ENCODE measurements around the gene GGT1.

Gene GGT1

DNA sequence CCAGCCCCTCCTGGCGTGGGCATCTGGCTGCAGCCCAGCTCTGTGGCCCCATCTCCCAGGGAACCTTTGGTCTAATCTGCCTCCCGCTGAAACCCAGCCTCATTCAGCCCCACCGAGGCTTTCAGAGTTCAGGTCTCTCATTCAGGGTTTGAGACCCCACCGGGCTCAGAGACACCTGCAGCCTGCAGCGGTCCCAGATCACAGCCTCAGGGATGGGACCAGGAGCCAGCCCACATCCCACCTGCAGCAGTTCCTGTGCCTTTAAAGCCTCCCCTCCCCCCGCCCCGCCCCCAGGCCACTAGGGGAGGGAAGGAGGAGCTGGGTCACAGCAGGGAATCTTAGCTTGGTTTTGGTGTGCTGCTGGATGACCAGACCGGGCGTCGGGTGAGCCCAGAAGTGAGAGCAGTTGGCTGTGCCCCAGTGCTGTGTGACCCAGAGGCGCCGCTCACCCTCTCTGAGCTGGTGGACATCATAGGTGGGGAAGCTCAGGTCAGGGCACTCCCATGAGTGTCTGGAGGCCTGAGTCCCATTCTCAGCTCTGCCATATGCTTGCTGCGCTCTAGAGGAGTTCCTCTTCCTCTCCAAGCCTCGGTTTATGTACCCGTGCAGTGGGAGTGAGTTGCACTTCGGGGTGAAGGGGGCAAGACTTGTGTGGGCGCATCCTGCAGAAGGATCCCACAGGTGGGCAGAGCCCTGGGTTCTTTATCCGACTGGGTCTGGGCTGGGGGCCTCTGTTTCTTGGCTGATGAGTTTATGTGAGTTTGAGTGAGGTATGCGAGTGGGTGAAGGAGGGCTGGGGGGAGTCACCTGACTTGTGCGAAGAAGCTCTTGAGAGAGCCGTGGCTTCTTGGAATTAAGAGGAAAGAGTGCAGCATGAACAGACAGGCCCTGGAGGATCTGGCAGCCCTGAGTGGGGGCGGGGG, at the start of gene GGT1:
Gene GGT1, plus strand, starts transcription at position 347 of the 923 bp plus-strand sequence. CDS start 7,889 bp downstream, outside the sequence.
- peak; percentile 83 for DNase-seq

DNA sequence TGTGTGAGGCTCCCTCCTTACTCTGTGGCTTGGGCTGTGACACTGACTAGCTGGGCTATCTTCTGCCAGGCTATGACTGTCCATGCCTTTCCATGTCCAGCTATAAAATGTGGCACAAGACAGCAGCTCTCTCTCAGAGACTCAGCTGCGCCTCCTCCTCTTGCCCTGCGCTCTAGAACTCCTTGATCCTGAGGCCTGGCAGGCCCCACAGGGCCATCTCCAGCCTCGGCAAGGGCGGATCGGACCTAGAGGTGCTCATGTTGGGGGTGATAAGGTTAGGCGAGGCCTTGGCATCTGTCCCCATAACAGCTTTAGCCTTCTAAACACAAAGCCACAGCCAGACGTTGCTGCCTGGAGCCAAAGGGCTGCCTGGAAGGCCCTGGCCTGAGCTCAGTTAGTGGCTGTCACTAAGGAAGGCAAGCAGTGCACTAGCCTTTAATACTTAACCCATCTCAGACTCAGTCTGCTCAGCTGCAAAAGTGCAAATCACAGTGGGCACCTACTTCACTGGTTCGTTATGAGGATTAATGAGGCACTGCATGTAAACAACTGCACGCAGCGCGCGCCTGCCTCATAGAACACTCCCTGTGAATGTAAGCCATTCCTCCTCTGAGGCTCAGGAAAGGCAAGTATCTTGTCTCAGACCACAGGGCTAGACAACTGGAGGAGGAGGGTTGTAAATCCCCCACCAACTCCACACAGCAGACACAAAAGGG, 49.2 kb upstream of the GGT1 start:
- no peak for DNase-seq

DNA sequence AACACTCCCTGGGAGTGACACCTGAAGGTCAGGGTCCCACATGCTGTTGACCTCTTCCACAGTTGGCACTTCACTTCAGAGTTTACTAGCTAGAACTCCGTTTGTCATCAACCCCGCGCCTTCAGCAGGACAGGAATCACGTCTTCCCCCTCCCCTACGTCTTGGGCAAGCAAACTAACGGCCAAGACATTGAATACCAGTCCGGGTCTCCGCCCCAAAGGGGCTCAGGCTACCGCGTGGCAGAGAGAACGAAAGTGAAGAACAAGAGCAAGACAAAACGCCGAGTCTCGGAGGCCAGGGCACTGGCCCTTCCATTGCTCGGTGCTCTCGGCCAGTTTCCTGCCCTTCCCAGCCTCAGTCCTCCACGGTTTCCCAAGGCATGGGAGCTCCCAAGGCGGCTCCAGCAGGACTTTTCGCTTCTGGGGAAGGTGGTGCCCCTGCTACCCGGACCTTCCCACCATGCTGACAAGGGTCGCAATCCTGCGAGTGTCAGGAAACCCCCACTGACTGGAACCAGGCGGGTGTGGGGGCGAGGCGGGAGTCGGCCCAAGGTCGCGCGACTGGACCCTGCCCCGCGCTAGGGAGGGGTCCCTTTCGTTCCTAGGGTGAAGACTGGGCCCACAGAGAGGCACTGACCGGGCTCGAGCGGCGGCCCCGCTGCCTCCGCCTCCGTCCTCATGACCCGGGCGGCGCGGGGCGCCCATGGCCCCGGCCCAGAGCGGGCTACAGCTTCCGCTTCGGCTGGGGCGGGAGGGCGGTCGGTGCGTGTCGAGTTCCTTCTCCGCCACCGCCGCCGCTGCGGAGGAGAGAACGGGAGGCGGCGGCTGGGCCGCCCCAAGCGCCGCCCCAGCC, 48.5 kb upstream of the GGT1 start, which contains the start of gene GUCD1:
Gene GUCD1, minus strand, starts transcription at position 826 of the 852 bp plus-strand sequence. Its CDS starts 147 bp downstream, at position 679.
- peak; percentile 59 for DNase-seq

DNA sequence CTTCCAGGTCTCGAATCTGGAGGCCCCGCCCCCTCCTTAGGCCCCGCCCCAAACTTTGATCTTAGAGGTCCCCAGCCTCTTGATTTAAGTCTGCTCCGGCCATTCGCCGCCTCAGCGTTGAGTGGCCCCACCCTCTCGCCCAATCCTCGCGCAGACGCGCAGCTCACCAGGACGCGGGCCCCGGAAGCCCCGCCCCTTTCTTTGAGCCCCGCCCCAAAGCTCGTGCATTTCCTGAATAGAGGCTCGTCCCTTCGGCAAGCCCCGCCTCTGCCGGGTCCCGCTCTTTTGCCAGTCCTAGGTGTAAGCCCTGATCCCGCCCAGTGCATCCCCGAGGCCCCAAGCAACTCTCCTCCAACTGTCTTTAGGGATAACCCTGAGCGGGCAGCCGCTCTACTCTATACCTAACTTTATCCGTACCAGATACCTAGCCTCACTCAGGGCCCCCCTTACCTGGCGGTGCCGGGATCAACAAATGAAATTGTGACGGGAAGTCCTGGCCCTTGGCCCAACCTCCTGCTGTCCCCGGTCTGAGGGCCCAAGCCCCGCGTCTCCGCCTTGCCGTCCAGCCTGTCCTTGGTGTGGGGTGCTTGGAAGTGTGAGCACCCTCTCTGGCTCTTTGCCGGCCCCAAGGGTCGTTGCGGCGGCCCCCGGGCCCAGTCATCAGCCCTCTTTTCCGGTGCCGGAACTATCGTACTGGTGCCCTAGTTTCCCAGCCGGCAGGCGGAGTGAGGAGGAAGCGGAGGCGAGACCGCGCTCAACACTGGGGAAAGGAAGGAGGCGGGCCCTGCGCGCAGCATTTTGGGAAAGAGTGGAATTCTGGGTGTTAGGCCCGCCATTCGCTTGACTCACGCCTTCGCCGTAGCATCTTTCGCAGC, 47.6 kb upstream of the GGT1 start, which contains the start of gene SNRPD3:
Gene SNRPD3, plus strand, starts transcription at position 835 of the 875 bp plus-strand sequence. CDS start 1,676 bp downstream, outside the sequence.
- peak; percentile 100 for DNase-seq

DNA sequence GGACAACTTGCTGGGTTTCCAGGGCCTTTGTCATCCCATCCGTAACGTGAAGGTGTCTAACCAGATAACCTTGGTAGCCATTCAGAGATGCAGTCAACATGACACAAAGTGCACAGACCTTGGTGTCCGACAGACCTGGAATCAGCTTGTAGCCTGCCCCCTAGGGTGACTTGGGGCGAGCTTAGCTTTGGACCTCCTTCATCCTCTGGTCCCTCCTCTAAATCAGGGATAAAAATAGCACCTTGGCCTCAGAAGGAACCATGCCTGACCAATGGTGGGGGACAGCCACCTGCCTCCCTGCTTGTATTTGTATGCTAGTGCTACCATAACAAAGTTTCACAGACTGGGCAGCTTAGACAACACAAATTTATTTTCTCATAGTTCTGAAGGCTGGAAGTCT, 43.5 kb upstream of the GGT1 start:
- DNase-seq, result no peak

DNA sequence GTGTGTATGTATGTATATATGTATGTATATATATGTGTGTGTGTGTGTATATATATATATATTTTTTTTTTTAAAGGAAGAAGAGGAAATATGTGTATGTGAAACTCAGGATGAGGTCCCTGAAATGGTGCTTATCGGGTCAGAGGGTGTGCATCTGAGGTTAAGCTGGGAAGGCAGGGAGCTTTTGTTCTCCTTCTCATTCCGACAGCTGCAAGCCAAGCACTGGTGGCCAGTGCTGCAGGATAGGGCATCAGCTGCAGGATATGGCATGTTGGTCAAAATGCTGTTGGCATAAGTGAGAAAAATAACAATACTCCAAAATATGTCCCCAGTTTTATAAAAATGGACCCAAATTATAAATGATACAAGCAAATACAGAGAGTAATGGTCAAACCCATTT, 39.7 kb upstream of the GGT1 start:
- DNase-seq, result no peak

DNA sequence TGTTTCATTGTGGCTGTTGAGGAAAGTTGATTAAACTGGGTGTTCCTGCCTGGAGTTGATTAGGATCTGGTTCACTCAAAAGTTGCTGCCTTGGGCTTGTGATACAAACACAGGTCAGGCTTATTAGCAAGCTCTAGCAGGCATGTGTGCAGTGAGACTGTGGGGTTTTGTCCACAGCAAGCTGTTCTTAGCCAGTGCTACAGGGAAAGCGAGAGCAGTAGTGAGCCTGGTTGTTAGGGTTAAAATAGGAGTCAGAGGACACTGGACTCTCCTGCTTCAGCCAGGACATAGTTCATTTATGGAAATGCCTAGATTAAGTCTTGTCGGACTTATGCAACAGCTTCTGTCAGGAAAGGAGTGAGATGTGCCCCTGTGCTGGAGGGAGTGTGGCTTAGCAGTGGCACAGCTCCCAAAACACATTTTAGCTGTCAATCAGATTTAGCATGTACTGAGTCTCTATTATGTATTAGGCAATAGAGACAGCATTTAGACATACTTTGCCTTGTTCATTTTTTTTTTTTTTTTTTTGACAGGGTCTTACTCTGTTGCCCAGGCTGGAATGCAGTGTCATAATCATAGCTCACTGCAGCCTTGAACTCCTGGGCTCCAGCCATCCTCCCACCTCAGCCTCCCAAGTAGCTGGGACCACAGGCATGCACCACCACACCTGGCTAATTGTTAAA, 38.5 kb upstream of the GGT1 start:
- DNase-seq, result no peak

DNA sequence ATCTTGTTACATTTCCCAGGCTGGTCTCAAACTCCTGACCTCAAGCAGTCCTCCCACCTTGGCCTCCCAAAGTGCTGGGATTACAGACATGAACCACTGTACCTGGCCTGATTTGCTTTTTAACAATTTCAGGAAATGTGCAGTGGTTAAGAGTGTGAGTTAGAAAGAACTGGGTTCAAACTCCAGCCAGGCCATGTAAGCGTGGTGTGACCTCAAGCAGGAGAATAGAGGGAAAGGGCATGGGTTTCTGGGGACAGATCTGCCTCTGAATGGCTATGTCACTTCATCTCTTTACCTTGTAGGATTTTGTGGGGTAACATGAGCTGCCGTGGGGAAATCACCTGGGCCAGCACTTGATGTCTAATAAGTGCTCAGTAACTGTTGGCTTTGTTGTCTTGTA, 37.9 kb upstream of the GGT1 start:
- DNase-seq, result no peak

DNA sequence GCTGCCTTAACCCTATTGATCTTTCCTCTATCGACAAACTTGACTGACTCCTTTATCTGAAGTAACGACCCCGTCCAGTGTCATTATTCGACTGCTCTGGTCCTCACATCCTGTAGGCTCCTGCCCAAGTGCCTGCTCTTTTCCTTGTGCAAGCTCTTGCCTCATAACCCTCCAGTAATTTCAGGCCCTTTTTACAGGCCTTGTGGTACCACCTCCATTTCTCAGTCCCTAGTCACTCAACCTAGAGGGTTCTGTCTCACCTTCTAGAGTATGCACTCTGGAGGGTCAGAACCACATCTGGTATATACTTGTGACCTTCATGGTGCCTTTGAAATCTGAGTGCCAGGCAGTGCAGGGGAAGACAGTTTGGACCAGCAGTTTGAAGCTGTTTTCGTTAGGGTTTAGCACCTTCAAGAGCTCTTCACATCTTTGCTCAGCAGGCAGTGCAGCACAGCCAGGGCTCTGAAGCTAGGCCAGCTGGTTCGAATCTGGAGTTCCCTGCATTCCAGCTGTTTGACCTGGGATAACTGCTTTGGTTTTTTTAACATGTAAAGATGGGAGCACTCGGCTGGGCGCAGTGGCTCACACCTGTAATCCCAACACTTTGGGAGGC, 36.0 kb upstream of the GGT1 start:
- no peak for DNase-seq

DNA sequence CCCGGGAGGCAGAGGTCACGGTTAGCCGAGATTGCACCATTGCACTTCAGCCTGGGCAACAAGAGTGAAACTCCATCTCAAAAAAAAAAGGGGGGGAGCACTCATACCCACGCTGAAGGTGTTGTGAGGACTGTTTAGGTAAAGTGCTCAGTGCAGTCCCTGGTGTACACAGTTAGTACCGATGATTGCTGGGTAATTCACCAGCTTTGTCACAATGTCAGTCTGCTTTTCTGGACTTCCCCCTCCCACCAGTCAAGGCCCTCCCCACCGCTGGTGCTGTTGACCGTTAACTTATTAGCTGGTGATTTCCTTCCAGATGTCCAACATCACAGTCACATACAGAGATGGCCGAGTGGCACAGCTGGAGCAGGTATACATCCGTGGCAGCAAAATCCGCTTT, 35.3 kb upstream of the GGT1 start:
- DNase-seq, result no peak

DNA sequence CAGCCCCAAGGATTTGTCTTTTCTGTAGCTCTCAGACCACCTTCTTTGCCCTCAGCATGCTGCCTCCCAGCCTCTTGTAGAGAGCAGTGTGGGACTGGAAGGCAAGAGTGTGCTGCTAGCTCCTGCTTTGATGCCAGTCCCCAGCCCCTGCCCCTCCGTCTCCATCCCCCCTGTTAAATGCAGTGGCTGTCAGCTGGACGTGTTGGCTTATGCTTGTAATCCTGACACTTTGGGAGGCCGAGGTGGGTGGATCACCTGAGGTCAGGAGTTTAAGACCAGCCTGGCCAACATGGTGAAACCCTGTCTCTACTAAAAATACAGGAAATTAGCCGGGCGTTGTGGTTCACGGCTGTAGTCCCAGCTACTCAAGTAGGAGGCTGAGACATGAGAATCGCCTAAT, 31.7 kb upstream of the GGT1 start:
- no peak for DNase-seq

DNA sequence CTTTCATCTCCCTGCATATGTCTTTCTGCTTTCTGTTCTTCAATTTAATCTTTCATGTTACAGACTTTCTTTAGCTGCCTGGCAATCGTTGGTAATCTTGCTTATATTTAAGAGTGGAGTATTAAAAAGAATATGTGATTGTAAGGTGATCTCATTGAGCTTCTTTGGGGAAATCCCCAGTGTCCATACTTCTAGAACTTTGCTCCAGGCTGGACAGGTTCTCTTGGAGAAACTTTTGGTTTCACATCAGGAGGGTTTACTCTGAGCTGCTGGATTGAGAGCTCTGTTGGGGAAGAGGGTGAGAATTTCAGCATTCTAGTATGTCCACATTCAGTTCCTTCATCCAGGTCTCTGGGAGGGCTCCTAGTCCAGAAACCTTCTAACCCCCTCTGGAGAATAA, 26.2 kb upstream of the GGT1 start:
- DNase-seq, result no peak

DNA sequence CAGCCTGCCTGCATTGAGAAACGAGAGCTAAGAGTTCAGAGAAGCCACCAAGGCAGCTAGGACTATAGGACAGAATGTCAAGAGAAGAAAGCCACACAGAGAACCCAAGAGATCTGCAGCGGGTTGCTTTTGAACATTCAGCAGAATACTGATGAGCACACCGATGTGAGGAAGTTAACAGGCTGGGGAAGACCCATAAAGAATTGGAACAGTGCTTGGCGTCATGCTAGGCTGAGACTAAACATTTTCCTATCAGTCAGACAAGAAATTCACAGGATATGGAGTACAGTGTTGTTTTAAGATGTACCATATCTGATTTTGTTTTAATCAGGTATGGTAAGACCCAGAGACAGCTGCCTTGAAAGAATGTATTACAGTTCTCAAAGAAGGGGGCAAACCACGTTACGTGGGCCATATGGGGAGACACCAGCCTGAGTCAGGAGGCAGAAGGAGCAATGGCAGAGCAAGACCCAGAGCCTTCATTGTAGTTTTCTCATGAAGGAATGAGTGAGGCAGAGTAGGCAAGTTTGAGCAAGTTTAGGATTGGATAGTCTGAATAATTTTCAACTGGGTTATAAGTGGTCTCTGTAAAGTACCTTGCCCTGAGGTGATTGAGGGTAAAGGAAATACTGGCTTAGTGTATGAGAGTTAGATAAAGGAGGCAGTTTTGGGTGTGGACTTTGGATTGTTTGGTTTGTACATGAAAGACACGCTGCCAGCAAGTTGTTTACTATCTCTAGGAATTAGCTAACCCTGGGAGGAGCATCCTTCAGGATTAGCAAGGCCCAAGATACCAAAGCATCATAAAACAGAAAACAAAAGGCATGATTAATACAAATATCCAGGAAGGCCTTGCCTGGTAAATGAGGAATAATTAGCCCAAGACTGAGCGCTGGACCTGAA, 24.4 kb upstream of the GGT1 start:
- DNase-seq, result no peak

DNA sequence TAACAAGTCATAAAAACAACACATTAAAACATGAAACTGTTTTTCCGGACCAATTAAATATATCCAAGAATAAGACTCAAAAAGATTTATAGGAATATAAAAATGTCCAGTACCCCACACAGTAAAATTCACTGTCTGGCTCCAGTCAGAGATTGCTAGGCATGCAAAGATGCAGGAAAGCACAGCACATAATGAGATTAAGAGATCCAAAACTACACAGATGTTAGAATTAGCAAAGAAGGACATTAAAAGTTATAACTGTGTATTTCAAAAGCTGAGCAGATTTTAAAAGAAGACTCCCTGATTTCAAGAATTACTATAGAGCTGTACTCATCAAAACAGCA, 23.8 kb upstream of the GGT1 start:
- DNase-seq, result no peak

DNA sequence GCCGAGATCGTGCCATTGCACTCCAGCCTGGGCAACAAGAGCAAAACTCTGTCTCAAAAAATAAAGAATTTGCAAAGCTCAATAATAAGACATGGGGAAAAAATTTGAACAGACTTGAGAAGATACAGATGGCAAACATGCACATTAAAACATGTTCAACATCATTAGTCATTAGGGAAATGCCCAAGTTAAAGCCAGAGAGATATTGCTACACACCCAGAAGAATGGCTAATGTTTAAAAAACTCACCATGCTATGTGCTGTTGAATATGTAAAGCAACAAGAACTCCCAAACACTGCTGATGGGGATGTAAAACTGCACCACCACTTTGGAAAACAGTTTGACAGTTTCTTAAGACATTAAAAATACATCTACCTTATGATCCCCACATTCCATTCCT, 22.7 kb upstream of the GGT1 start:
- no peak for DNase-seq

DNA sequence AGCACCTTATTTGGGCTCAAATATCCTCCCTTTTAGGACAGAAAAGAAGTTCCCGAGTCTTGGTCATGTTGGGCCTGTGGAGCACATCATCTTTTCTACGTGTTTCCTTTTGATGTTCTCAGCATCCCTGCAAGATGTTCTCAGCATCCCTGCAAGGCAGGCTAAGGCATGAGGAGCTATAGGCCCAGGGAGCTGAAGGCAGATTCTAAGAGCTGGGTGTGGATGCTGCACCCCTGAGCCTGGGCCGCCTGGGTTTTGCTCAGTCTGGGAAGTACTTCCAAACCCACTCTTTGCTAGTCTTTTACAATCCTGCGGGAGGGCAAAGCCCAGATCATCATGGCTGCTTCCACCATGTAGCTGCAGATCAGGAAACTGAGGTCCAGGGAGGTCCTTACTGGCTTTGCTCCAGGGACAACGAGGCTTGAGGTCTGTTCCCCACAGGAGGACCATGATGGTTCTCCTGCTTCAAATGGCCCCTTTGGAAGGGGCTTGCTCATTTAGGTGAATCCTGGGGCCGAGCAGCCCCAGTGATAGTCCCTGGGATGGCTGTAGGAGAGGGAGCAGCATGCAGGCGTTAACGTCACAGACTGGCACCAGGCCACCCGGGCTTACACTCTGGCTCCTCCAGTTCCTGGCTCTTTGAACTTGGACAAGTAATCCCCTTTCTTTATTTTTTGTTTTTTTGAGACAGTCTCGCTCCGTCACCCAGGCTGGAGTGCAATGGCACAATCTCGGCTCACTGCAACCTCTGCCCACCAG, 20.8 kb upstream of the GGT1 start:
- DNase-seq, result no peak

DNA sequence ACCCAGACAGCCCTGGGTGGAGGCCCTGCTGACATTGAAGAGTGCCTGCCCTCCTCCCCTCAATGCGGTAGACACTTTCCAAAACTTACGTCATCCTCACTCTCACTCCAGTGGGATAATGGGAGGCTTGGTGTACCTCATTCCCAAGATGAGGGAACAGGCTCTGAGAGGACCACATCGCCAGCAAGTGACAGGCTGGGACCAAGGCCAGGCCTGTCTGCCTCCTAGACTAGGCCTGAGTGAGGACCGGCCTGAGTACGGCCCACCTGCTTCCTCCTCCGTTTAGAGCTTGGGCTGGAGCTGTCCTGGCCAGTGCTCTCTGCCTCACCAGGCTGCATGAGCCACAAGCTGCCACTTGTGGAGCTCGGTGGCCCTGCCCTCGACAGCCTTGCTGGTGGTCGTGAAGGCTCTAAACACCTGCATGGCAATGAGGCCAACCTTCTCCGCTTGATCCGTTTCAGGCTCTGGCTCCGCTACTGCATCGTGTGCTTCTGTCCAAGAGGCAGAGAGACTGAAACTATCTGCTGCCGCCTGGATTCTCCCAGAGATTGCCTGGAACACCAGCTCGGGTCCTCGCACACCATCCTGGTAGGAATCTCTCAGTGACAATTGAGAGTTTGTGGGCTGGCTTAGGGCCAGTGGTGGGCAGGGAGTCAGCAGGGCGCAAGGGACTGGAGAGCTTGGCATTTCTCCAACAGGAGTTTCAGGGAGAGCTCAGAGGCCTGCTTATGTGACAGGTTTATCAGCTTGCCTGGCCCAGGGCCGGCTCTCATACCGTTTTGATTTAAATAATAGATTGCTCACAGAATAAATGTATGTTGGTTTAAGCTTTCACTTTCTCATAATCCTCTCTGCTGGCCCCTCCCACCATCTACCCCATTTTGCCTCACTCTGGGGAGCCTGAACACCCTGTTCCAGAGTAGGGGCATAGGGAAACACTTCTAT, 19.5 kb upstream of the GGT1 start:
- DNase-seq, result no peak
